Peyer's patch (tissue), 4 donors: ENCODE data around the gene PCNX1.

ENCODE experiments used
- POLR2A ChIP-seq, 2 donors: fragments of 450-650 bp; IDR thresholded peaks; one replicate each; pipeline ENCODE4 v1.5.1; 2017; ENCODE audit warnings: antibody characterized with exemption in 2 of 2, mild to moderate bottlenecking in 2 of 2, moderate library complexity in 2 of 2
- TF ChIP-seq, protein P1 (sequence below), 6 experiments: fragments of 450-650 bp in 4 of 6; fragments of 200-600 bp in 2 of 6; sonication (generic) in 1 of 6; IDR thresholded peaks; one replicate each; pipeline ENCODE4 v1.5.1; 2017 to 2019; ENCODE audit warnings: antibody characterized with exemption in 6 of 6, mild to moderate bottlenecking in 3 of 6, moderate library complexity in 1 of 6

DNA sequence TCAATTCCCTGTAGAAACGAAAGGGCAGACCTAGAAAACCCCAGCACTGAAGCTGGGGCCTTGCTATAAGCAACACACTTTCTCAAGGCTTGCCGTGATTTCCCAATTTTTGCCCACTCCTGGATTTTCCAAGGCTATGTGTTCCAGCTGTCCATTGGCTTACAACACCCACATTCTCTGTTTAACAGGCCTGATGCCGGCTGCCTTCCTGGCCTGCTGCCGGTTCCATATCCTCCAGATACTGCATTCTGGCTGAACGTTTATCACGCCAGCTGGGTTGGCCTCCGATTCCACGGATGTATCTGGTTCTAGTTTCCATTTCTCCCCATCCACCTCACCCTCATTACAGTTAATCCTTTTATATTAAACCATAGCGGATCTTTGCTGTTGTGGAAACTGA is 2.0 kb upstream of the PCNX1 start:
- TF ChIP-seq, protein P1, sequence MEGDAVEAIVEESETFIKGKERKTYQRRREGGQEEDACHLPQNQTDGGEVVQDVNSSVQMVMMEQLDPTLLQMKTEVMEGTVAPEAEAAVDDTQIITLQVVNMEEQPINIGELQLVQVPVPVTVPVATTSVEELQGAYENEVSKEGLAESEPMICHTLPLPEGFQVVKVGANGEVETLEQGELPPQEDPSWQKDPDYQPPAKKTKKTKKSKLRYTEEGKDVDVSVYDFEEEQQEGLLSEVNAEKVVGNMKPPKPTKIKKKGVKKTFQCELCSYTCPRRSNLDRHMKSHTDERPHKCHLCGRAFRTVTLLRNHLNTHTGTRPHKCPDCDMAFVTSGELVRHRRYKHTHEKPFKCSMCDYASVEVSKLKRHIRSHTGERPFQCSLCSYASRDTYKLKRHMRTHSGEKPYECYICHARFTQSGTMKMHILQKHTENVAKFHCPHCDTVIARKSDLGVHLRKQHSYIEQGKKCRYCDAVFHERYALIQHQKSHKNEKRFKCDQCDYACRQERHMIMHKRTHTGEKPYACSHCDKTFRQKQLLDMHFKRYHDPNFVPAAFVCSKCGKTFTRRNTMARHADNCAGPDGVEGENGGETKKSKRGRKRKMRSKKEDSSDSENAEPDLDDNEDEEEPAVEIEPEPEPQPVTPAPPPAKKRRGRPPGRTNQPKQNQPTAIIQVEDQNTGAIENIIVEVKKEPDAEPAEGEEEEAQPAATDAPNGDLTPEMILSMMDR (IDR thresholded peaks at IDR 0.05): no peak
- TF ChIP-seq POLR2A (IDR thresholded peaks at IDR 0.05): no peak
